ENCODE results near the gene EFCAB11.

Gene EFCAB11, protein sequence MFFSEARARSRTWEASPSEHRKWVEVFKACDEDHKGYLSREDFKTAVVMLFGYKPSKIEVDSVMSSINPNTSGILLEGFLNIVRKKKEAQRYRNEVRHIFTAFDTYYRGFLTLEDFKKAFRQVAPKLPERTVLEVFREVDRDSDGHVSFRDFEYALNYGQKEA

DNA sequence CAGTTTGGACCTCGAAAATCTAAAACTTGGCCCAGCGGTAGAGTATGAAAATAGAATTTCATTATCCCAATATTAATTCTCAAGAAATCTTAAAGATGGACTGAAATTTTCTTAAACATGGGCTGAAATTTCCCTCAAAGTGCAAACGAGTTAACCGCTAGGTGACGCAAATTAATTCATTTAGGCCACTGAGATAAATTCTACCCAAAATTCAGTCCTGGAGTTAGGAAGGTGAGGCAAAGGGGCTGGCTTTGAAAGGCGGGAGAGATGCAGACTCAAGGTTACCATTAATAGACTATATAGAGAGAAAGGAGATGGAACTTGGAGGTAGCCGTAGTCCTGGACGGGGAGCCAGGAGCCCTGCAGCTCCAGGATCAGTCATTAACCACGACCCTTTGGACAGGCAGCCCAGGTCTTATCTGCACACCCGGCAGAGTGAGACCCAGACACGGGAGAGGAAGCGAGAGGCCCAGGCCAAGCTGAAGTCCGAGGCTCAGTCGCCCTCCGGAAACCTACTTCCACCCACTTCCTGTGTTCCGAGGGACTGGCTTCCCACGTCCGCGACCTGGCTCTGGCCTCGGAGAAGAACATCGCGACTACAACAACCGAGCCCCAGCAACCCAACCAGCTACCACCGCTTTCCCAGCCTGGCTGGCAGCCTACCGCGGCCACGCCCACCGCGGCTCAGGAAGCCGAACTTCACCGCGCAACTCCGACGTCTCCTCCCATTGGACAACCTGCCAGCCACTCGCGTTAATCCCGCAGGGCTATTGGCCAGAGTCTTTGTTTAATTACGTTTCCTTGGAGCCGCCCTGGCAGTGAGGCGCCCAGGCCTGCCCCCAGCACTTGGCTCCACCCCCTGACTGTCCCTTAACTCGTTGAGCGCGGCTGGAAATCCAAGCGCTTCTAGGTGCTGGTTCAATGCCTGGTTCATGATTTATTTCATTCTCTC lies at the start of gene EFCAB11:
Gene EFCAB11 (minus strand): TSS at position 661 of the 952 bp plus-strand sequence. CDS start 70 bp downstream, at position 591.
- DNase-seq (ENCODE audit: low spot score), result peak; percentile 99

DNA sequence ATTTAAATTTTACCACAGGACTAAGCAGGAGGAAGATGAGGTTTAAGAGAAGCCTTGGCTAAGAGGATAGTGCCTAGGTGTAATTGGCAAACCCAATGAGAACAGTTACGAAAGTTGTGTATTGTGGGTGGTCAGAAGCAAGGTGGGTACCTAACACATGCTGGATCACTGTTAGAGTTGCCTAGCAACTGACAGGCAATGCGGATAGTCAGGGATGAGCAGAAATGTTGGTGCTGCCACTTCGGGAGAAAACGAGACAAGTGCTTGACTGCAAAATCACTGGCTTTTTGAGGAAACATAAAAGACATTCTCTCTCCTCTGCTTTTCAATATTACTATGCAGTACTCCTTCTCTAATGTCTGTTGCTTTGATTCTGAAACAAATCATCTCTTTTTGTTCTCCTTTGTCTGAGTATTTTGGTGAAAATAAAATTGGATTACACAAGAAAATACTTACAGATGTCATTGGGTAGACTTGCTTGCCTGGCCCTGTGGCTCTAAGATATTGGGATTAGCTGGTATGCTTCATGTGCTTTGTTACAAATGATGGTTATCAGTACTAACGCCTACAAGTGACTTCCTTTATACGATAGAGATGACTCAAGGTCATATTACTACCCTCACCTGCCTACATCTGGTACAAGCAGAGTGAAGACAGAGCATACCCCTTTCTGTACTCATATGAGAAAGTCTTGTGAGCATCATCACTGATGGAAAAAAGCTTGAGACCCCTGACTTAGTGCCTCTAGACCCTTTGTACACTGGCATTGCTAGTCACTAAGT lies 49.2 kb upstream of the EFCAB11 start:
- DNase-seq (ENCODE audit: low spot score), result no peak

DNA sequence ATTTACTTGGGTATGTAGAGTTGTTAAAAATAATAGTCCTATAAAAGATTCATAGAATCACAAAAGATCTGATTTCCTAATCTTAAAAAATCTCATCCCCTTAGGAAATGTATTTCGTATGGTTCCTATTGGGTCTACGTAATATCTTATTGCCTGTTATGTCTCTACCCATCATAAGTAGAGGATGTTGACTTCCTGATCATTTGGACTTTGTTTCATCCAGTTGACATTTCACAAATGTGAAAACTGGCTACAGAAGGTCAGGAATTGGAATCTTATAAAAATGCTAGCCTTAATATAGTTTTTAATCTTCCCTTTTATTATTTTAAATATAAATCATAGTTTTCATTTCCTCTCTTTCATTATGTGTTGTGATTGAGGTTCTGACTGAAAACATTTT lies 46.4 kb upstream of the EFCAB11 start:
- no peak for DNase-seq (ENCODE audit: low spot score)

DNA sequence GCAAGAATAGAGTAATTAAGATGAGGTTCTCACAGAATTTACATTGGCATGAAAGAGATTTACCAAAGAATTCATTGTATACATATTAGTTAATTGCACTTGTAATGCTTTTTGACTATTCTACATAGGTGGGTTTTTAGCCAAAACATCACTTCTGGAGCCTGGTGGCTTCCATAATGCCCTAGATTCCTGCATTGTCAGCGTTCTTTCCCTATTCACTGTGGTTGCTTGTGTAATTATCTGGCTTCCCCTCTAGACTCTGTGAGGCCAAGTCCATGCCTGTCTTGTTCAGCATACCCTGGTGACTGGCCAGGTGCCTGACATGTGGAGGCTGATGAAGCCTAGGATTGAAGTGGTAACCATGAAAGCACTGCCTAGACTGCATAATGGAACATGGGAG lies 42.4 kb upstream of the EFCAB11 start:
- no peak for DNase-seq (ENCODE audit: low spot score)

DNA sequence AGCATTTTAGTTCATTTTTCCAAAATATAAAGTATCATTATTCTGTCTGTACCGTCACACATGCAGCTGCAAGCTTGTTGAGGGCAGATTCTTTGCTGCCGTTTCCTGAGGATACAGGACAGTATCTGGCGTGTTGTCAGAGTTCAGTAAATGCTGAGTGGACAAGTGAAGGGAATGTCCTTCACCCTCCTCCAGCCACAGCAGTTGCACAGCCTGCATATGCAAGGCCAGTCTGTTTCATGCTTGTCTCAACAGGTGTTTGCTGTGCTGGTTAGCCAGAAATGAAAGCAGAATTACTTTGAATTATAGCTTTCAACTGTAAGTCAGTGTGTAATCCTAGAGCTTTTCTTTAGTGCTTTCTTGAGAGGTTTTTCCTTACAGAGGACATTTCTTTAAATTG lies 37.7 kb upstream of the EFCAB11 start:
- DNase-seq (ENCODE audit: low spot score), result no peak

DNA sequence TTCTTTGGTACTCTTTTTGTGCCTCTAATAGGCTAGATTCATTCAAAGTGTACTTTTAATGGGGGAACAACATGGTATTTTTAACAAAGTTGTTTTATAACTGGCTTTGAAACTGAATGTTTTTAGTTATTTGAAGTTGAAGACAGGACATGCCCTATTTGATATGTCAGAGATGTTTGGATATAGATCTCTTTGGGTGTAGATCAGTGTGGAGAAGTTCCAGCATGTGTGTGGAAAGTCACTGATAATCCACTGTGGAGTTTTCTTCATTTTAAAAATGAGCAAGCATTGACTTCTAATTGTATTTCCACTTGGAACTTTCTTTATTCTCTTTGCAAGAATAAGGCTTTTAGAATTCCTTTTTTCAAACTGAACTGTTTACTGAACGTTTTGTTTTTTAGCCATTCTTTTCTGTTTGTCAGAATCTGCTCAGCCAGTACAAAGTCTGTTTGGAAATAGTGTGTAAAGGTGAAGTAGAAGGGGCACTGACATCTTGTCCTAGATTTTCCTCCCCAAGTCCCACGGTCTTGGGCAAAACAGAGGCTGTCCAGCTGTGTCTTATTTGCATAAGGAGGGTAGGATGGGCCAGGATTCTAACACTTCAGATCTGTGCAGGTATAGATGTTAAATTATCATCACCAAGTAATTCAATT lies 36.2 kb upstream of the EFCAB11 start:
- DNase-seq (ENCODE audit: low spot score), result no peak

DNA sequence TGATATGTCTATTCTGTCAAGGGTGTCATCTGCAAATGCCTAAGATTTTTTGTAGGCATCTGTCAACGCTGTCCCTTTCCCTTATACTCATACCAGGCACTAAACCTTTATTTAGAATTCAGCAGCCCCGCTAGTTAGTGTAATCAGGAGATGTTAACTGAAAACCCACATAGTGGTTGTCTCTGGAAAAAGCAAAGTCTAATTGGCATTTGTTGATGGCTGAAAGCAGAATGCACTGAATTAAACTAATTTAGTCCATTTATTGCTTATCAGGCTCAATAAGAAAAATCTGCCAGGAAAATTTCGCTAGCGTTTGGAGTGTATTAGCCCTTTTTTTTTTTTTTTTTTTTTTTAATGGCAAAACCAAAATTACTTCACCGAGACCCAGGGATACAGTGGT lies 35.7 kb upstream of the EFCAB11 start:
- no peak for DNase-seq (ENCODE audit: low spot score)

DNA sequence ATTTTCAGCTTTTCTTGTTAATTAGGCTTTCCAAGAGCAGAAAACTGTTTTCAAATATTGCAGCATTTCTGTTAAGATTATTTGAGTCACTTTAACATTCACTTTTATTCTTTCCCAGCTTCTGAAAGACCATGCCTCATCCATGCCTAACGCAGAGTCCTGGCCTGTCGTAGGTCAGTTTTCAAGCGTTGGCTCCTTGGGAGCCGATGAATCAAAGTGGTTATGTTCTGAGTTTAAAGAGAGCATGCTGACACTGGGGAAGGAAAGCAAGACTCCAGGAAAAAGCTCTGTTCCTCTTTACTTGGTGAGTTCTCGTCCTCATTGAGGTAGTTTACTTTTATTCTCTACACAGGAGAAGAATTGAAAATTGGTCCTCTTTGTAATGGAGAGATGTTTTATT lies 34.3 kb upstream of the EFCAB11 start:
- no peak for DNase-seq (ENCODE audit: low spot score)

DNA sequence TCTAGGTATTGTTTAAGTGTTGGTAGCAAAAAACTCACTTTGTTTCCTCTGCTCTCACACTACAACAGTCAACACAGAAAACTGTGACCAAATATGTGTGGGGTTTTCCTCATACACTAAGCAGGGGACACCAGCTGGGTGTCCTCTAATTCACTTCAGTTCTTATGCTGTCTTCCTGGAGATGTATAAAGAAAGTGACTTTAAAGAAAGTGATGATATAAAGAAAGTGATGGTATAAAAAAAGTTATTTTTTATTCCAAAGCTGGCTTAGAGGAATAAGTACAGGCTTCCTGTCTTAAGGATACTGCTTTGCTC lies 32.6 kb upstream of the EFCAB11 start:
- DNase-seq (ENCODE audit: low spot score), result no peak

DNA sequence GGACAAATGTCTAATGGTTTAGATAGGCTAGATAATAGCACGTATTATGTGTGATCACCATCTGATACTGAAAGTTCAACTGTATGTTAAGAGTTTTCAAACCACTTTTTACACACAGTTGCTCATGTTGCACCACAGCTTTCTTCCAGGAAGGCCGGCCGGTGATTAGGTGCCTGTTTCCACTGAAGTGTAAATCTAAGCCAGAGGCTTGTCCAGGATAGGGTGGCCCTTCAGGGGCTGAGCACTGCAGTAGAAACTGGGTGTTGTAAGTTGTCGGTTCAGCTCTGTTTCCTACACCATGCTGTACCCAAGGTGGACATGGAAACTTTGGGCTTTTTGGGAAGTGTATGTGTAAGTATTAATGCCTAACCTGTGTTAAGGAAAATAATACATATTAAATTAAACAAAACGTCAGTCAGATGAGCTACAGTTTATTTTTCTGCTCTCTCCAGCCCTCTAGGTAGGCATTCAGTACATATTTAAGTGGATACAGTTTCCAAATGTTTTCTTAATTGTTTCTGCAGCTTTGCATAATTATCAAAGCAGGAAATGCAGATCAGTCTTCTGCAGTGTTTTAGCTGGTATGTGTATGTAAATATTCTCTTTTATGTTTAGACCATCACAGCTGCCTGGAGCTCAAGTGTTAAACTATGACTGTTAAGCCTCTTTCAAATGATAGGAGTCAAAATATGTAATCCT lies 32.1 kb upstream of the EFCAB11 start:
- no peak for DNase-seq (ENCODE audit: low spot score)

DNA sequence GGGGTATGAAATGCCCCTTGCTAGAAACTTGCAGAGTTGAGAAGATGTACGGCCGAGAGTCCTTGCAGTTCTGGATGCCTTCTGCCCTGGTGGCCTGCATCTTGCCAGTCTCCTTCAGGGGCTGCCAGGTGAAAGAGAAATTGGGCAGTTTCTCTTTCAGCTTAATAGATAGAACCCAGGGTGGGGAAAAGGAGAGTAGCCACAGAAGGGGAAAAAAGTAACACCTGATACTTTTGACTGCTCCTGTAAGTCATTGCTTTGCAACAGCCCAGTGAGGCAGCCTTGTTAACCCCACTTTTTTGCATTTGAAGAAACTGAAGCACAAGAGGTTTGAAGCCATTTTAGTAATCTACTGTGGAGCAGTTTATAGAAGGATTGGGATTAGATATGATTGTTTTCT lies 28.8 kb upstream of the EFCAB11 start:
- no peak for DNase-seq (ENCODE audit: low spot score)

DNA sequence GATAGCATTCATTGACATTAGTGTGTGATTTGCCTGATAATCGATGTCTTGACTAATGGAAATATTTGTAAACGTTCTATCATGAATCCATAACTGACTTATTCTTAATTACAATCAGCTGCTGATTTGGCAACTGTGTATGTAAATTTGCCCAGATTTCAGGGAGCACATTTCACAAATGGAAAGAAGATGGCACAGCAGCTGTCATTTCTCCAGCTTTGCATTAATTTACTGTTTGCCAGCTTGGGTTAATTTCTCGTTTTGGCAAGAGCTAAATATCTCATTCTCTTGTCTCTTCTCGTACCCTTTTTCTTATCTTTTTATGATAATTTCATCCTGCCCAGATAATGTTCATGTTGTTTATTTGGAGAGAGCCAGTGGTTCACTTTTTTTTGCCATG lies 24.1 kb upstream of the EFCAB11 start:
- DNase-seq (ENCODE audit: low spot score), result no peak

DNA sequence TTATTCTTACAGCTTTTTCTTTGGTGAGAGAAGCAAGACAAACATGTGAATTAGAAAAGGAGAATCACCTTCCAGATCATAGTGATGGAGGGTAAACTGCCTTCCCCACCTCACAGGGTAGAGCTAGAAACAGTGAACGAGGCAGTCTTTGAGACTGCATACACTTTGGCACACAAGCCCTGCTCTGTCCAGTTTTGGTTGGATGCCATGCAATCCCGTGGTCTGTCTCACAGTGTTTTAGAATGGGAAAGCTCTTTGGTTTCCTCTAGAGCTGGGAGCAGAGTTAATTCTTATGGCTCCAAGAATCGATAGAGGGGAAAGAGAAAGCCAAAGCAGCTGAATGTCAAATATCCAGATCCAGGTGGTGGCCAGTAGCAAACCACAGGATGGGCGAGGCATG lies 23.1 kb upstream of the EFCAB11 start:
- DNase-seq (ENCODE audit: low spot score), result no peak

DNA sequence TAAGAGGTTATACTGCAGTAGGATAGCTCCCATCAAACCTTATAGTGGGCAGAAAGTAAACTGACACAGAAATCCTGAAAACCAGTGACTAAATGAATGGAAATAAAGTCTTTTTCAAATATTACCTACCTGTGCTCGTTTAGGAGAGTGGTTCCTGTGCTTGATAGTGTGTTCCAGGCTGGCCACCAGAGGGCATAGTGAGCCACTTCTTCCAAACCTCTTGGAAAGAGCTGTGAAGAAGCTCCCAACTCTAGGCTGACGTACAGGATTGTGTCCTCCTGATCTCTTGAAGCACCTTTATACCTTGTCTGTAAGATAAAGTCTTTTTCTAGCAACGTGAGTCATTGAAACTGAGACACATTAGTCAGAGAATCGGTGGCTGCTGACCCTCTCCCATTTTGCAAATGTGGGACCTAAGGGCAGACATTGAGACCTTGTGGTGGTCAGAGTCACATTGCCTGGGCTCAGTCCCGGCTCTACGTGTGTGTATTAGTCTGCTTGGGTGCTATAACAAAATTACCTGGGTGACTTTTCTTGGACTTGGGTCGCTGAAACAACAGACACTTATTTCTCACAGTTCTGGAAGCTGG lies 18.8 kb upstream of the EFCAB11 start:
- DNase-seq (ENCODE audit: low spot score), result peak; percentile 74

DNA sequence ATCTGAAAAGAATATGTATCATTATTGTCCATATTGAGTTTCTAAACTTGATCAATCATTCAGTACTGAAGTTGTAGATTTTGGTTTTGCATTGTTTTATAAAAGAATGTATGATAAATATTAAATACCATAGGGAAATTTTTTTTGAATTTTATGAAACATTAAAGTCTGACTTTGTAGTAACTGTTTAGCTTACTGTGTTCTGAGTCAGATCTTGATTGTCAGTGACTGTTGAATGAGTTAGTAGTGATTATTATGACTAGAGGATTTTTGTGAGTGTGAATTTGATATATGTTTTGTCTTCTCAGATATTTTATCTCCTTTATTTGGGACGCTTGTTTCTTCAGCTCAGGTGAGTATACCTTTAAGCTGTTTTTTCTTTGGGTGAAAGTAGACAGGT lies 11.3 kb upstream of the EFCAB11 start:
- peak; percentile 33 for DNase-seq (ENCODE audit: low spot score)

DNA sequence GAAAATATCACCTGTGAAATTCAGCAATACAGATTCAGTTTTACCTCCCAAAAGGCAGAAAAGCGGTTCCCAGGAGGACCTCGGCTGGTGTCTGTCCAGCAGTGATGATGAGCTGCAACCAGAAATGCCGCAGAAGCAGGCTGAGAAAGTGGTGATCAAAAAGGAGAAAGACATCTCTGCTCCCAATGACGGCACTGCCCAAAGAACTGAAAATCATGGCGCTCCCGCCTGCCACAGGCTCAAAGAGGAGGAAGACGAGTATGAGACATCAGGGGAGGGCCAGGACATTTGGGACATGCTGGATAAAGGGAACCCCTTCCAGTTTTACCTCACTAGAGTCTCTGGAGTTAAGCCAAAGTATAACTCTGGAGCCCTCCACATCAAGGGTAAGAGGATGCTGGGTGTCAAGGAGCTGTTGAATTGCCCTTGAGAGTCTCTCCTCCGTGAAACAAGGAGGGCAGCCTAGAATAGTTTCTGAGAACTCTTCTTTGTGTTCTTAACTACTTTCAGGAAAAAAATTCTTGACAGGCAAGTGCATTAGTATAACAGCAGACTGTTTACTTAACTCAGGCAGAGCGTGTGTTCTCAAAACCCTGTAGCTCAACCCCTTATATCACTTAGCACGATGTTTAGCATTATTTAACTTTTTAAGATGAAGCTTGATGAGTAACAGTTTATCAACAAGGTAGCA lies 8.9 kb upstream of the EFCAB11 start:
- no peak for DNase-seq (ENCODE audit: low spot score)

DNA sequence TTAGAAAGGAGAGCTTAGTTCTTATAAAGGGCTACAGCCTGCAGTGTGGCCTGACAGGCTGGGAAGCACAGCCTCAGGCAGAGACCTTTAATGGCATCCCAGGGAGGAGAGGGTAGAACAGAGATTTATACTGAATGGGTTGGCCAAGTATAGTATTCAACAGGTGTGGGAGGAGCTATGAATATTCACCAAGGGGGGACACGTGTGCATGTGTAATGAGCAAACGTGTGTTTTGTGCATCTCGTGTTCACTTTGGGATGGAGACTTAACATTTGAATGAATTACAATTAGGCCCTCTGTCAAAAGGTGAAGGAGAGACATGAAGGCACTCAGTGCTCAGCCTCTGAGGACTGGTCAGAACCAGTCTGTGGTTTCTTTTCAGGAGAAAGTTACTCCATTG lies 6.4 kb upstream of the EFCAB11 start:
- DNase-seq (ENCODE audit: low spot score), result no peak

DNA sequence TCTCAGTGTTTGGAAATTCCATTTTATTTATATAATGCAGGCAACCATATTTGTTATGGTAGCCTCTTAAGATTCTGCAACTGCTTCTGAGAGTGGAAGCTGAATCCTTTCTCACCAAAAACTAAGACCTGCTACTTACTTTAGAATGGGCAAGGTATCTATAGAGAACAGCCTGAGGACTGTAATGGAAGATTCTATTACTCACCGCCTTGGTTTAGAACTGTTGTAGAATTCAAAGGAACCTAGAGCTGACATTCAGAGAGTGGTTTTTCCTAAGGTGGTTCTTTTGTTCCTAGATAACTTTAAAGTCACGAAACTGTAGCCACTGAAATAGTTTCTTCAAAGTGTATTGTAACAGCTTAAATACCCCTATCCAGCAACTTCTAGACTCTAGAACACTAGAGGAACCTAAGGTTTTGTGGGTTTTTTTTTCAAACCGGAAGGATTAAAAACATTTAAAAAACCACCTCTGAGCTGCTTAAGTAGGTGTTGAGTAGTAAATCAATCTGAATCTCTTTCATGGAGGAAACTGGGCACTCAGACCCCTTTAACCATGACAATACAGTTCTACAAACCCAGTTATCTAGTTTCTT lies 5.4 kb upstream of the EFCAB11 start:
- DNase-seq (ENCODE audit: low spot score), result no peak

DNA sequence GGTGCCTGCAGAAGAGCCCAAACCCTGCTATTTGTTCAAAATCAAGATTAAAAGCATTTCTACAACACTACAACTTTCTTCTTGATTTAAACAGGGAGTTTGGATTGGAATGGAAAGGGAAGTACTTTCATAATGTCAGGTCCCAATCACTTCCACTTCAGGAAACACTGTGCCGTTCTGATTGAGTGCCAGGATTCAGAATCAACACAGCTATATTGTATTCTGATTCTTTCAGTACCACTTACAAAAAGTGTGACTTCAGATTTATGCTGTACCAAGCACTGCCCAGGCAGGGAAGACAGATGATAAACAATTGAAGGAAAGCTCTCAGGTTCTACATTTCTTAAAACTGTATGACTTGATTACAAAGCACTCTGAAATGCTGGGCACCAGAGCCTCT lies 4.4 kb upstream of the EFCAB11 start:
- DNase-seq (ENCODE audit: low spot score), result no peak

DNA sequence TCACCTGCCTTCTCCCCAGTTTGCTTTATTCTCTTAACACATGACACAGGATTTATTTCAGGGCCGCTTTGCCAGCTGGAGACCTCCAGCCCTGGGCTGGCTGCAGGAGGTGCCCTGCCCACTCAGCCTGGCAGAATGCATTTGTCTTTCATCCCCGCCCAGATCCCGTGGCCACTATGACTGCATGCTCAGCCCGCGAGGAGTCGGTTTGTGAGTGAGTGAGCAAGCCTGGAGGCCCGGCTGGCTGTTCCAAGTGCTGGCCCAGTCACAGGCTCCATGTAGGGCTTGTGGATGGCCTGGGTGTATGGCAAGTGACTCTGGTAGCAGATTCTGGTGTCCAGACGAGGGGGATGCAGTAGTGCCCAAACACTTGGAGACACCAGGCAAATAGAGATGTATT lies 3.3 kb upstream of the EFCAB11 start:
- peak; percentile 59 for DNase-seq (ENCODE audit: low spot score)
